Measurements from ENCODE around the gene NAV1. TPM values are rescaled to one million over a fixed set of nuclear protein-coding genes. Genes with fewer than 3 reads are reported as not detected.

The NAV1 gene
- total and polyA plus RNA-seq, 11 donors, result 30.5 to 107 (median 73.4) TPM

DNA sequence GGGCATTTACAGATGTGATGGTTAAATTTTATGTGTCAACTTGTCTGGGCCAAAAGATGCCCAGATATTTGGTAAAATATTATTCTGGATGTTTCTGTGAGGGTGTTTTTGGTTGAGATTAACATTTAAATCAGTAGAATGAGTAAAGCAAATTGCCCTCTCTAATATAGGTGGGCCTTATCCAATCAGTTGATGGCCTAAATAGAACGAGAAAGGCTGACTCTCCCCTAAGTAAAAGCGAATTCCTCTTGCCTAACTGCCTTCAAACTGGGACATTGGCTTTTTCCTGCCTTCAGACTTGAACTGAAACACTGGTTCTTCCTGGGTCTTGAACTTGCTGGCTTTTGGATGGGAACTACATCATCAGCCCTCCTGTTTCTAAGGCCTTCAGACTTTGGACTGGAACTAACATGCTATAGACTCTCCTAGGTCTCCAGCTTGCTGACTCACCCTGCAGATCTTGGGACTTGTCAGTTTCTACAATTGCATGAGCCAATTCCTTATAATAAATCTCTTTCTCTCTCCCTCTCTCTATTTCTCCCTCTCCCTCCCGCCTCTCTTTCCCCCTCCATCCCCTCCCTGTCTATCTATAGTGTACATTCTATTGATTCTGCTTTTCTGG, 10.2 kb upstream of the NAV1 start:
- no peaks in the 10 kb centered on the region for H3K27me3 ChIP-seq
- ATAC-seq (no peak), DNase-seq (no peak)
- H3K27ac ChIP-seq, result no peak overlapping the region
- 93 to 95% (median 94%) methylated on average over 3 of the region's 3 CpGs for WGBS, 4 donors
- H3K9me3 ChIP-seq, result peaks cover 0 to 7% (median 0%) of the 10 kb centered on the region in 12 donors
- no peaks in the 10 kb centered on the region for H3K36me3 ChIP-seq
- TF ChIP-seq POLR2A (IDR thresholded peaks at IDR 0.05), result no peak
- TF ChIP-seq, protein P1, sequence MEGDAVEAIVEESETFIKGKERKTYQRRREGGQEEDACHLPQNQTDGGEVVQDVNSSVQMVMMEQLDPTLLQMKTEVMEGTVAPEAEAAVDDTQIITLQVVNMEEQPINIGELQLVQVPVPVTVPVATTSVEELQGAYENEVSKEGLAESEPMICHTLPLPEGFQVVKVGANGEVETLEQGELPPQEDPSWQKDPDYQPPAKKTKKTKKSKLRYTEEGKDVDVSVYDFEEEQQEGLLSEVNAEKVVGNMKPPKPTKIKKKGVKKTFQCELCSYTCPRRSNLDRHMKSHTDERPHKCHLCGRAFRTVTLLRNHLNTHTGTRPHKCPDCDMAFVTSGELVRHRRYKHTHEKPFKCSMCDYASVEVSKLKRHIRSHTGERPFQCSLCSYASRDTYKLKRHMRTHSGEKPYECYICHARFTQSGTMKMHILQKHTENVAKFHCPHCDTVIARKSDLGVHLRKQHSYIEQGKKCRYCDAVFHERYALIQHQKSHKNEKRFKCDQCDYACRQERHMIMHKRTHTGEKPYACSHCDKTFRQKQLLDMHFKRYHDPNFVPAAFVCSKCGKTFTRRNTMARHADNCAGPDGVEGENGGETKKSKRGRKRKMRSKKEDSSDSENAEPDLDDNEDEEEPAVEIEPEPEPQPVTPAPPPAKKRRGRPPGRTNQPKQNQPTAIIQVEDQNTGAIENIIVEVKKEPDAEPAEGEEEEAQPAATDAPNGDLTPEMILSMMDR (IDR thresholded peaks at IDR 0.05), result no peak
- peaks cover 4 to 29% (median 23%) of the 10 kb centered on the region in 12 donors for H3K4me1 ChIP-seq
- H3K4me3 ChIP-seq, result no peak overlapping the region
- intact Hi-C loops (cut with DNase I), result loop anchor here in 1 of 10 donors (2.0 kb wide), 1 partner anchor 176 kb away; no protein-coding TSS in a partner anchor

DNA sequence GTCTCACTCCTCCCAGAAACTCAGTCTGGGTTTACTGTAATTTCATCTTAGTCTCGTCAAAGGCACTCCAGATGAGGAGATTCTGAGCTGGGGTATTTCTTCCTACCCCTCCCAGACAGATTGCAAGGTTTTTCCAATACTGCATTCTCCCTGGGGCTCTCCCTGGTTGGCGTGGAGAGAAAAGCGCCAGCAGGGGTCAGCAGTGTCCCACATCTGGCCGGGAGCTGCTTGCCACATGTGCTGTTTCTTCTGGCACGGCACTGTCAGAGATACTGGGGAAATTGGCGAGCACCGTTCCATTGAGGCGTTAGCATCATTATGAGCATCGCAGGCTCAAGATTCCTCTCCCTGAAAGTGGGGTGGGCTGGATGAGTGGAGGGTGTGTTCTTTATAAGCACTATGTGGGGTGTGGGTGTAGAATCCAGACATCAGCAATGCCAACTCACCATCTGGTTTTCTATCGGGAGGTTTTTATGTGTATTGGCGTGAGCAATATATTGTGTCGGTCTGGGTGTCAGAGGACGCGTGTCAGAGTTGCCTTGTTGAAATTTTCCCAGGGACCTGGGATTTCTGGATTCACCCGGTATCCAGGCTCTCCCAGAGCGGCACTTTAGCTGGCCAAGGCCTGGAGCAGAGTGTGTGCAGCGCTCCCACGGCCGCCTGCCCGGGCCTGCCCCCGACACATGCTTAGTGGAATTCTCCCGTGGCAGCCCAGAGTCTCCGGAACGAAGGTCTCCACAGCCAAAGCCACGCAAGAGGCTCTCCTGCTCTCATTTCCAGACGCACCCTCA, 8.0 kb upstream of the NAV1 start:
- ATAC-seq (peak; percentile 75 to 91 (median 88)), DNase-seq (peak; percentile 89 to 91 (median 90))
- H3K4me1 ChIP-seq, result peaks cover 4 to 49% (median 35%) of the 10 kb centered on the region in 12 donors
- H3K36me3 ChIP-seq, result no peaks in the 10 kb centered on the region
- H3K27ac ChIP-seq, result peak overlapping the region; percentile 25 to 86 (median 64)
- no peaks in the 10 kb centered on the region for H3K9me3 ChIP-seq
- H3K27me3 ChIP-seq, result no peaks in the 10 kb centered on the region
- no peak overlapping the region for H3K4me3 ChIP-seq
- TF ChIP-seq POLR2A (IDR thresholded peaks at IDR 0.05), result no peak
- TF ChIP-seq, protein P1 (IDR thresholded peaks at IDR 0.05), result peak; percentile 75 to 90 (median 82)
- intact Hi-C loops (cut with DNase I), result loop anchor here in 8 of 10 donors (1.0 to 10.0 kb wide), 8 partner anchors 28 to 454 kb away; partner anchors contain the start of gene RNPEP (in 1 of the 8)
- 42 to 54% (median 48%) methylated on average over 25 to 26 of the region's 26 CpGs for WGBS, 4 donors

DNA sequence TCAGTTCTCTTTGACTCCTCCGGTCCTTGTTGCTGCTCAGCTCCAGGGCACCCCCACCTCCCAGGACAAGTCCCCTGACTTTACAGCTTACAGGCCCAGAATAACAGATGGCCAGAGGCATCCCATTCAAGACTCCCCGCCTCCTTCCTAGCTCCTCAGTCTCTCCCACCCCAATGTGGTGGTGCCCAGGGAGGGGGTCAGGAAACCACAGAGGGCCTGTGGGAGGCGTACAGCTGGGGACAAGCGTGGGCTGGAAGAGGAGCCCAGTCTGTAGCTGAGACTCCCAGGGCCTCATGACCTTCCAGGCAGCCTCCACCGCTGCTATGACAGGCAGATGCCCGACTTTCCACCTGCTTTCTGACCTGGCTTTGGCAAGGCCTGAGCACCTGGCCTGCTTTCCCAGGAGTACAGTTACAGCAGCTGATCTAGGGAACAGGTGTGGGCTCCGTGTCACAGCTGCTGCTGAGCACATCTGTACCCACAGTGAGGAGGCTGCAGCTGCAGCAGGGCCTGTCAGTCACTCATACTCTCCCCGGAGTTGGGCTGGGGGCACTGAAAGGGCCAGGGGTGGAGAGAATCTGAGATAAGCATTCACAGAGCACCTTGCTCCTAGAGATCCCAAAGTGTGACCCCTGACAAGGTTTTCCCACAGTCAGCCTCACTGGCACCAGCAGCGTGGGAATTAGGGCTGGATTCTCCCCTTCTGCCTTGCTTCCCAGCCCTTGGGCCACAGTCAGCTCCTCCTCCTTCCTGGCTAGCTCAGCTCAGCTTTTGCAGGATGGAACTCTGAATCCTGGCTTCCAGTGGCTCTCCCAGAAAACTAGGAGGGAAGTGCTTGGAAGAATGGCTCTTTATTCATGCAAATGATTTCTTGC, 7.1 kb upstream of the NAV1 start:
- peak; percentile 24 to 48 (median 34) for ATAC-seq
- Histone ChIP-seq H3K36me3 (no peaks in the 10 kb centered on the region), H3K4me1 (peaks cover 4 to 56% (median 41%) of the 10 kb centered on the region in 12 donors), H3K4me3 (peak overlapping the region in 1 of 12 donors; percentile 4), H3K27me3 (no peaks in the 10 kb centered on the region), H3K9me3 (no peaks in the 10 kb centered on the region), H3K27ac (peak overlapping the region; percentile 25 to 86 (median 64))
- TF ChIP-seq, protein P1 (IDR thresholded peaks at IDR 0.05), result no peak
- no peak for TF ChIP-seq POLR2A (IDR thresholded peaks at IDR 0.05)
- 51 to 58% (median 54%) methylated on average over 9 of the region's 9 CpGs for WGBS, 4 donors
- intact Hi-C loops (cut with DNase I), result loop anchor here in 7 of 10 donors (1.0 to 10.0 kb wide), 7 partner anchors 51 to 453 kb away; partner anchors contain the start of gene RNPEP (in 1 of the 7)
- peak in 3 of 5 donors; percentile 57 to 66 (median 65) for DNase-seq

Data from heart left ventricle (tissue), 16 donors.